ENCODE measurements around the gene DMD. TPM values are rescaled to one million over a fixed set of nuclear protein-coding genes. Genes with fewer than 3 reads are reported as not detected.
A peak's percentile ranks its signal among the peaks of the same experiment; 100 is the strongest.

Gene DMD
- total RNA-seq, 2 donors from 2014 or later = 19.6 to 24.9 TPM

- Histone ChIP-seq H3K27ac (ENCODE audit: low read depth, low read length) (no peak overlapping the region), H3K27me3 (ENCODE audit: control insufficient read depth, insufficient read depth, low read length, poor library complexity, severe bottlenecking) (no peaks in the 10 kb centered on the region), H3K9me3 (ENCODE audit: control insufficient read depth, low read length) (no peaks in the 10 kb centered on the region), H3K4me3 (ENCODE audit: low read length) (no peak overlapping the region), H3K9ac (ENCODE audit: extremely low read depth, low read length, poor library complexity, severe bottlenecking) (no peak overlapping the region), H3K4me1 (ENCODE audit: control insufficient read depth, insufficient read depth, low read length) (no peaks in the 10 kb centered on the region), H3K36me3 (ENCODE audit: control insufficient read depth, insufficient read depth, low read length) (no peaks in the 10 kb centered on the region)
- H3K4me3 Mint-ChIP-seq = no peak overlapping the region
- no peaks in the 10 kb centered on the region for H3K4me1 Mint-ChIP-seq
- no peak for TF ChIP-seq CTCF (conservative IDR thresholded peaks at IDR 0.05)
- no peak for DNase-seq
- WGBS, 2 experiments (ENCODE audit: insufficient coverage in 1 of 2, insufficient read length in 1 of 2) = 100% methylated on average over 1 to 2 of the region's 2 CpGs
- peaks cover 11% of the 10 kb centered on the region for H3K9me3 Mint-ChIP-seq
- H3K27me3 Mint-ChIP-seq (ENCODE audit: insufficient read depth) = no peaks in the 10 kb centered on the region
- H3K27ac Mint-ChIP-seq = no peak overlapping the region
- H3K36me3 Mint-ChIP-seq (ENCODE audit: low read depth) = no peaks in the 10 kb centered on the region
Observed at GRCh38 chrX:31217084-31217483, 1994.3 kb downstream of the DMD start.

DNA sequence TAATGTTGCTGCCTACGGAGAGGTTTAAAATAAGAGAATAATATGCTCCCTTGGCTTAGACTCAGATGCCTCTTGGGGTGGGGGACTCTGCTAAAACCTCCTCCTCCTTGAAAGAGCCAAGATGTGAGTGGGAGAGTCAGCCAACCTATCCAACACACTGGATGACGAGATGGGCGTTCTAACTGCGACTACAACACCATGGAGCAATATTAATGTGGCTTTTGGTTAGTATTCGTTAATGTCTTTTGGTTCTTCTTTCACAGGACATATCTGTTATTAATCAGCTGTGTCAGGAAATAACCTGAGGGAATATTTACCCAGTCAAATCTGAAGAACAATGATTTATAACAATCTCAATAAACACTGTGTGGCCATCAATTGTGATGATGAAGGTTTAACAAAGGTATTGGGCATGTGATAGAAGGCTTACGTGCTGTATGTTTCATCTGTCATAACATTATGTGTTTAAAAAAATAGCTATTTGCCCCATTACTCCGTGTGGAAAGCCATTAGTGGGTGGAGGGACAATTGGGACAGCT lies 1996.0 kb downstream of the DMD start:
- Mint-ChIP-seq H3K27me3 (ENCODE audit: insufficient read depth) (no peaks in the 10 kb centered on the region), H3K4me1 (no peaks in the 10 kb centered on the region), H3K4me3 (no peak overlapping the region), H3K27ac (no peak overlapping the region), H3K9me3 (peaks cover 11% of the 10 kb centered on the region), H3K36me3 (ENCODE audit: low read depth) (no peaks in the 10 kb centered on the region)
- Histone ChIP-seq H3K9ac (ENCODE audit: extremely low read depth, low read length, poor library complexity, severe bottlenecking) (no peak overlapping the region), H3K27me3 (ENCODE audit: control insufficient read depth, insufficient read depth, low read length, poor library complexity, severe bottlenecking) (no peaks in the 10 kb centered on the region), H3K36me3 (ENCODE audit: control insufficient read depth, insufficient read depth, low read length) (no peaks in the 10 kb centered on the region), H3K4me3 (ENCODE audit: low read length) (no peak overlapping the region), H3K9me3 (ENCODE audit: control insufficient read depth, low read length) (no peaks in the 10 kb centered on the region), H3K27ac (ENCODE audit: low read depth, low read length) (no peak overlapping the region), H3K4me1 (ENCODE audit: control insufficient read depth, insufficient read depth, low read length) (no peaks in the 10 kb centered on the region)
- DNase-seq = no peak
- no peak for TF ChIP-seq CTCF (conservative IDR thresholded peaks at IDR 0.05)
- 94% methylated on average over 6 of the region's 7 CpGs; no CpG with 5 or more reads in 1 of the 2 experiments for WGBS, 2 experiments (ENCODE audit: insufficient coverage in 1 of 2, insufficient read length in 1 of 2)

- Histone ChIP-seq H3K9ac (ENCODE audit: extremely low read depth, low read length, poor library complexity, severe bottlenecking) (no peak overlapping the region), H3K36me3 (ENCODE audit: control insufficient read depth, insufficient read depth, low read length) (peaks cover 1% of the 10 kb centered on the region), H3K27me3 (ENCODE audit: control insufficient read depth, insufficient read depth, low read length, poor library complexity, severe bottlenecking) (no peaks in the 10 kb centered on the region), H3K4me1 (ENCODE audit: control insufficient read depth, insufficient read depth, low read length) (no peaks in the 10 kb centered on the region), H3K9me3 (ENCODE audit: control insufficient read depth, low read length) (no peaks in the 10 kb centered on the region), H3K4me3 (ENCODE audit: low read length) (no peak overlapping the region), H3K27ac (ENCODE audit: low read depth, low read length) (no peak overlapping the region)
- Mint-ChIP-seq H3K4me3 (no peak overlapping the region), H3K27me3 (ENCODE audit: insufficient read depth) (no peaks in the 10 kb centered on the region), H3K9me3 (peaks cover 15% of the 10 kb centered on the region), H3K36me3 (ENCODE audit: low read depth) (peaks cover 6% of the 10 kb centered on the region), H3K27ac (no peak overlapping the region), H3K4me1 (no peaks in the 10 kb centered on the region)
- peak; percentile 57 for DNase-seq
- TF ChIP-seq CTCF (conservative IDR thresholded peaks at IDR 0.05) = peak; percentile 69
Observed at GRCh38 chrX:31213941-31214340, 1997.4 kb downstream of the DMD start.
